MCF 10A (cell line): ENCODE data around the gene MRPL28. TPM values are rescaled to one million over a fixed set of nuclear protein-coding genes. Genes with fewer than 3 reads are reported as not detected.
A peak's percentile ranks its signal among the peaks of the same experiment; 100 is the strongest.
"Not testable (repeated sequence)": the region's sequence is repeated elsewhere in the genome, so short reads cannot be mapped to it uniquely, and the experiment has no call there.

Experiments used
- BruUV-seq: library from RNA; stranded (reverse); fragments of 400-500 nt; replicated peaks from 2 replicates; lab custom pipeline; 2021; lab: Mats Ljungman, UMichigan
- CTCF ChIA-PET: fragments of 300-600 bp; sonication (Branson Sonifier 250); formaldehyde crosslinking; extraction: SDS; loops from one replicate; lab custom pipeline; 2021; ENCODE audit warnings: antibody characterized with exemption, inconsistent platforms; lab: Yijun Ruan, JAX
- POLR2A ChIA-PET: fragments of 300-600, 350-650 bp; sonication (Branson Sonifier 250); formaldehyde crosslinking; extraction: SDS; loops from one replicate; lab custom pipeline; 2020; ENCODE audit warnings: antibody characterized with exemption, inconsistent platforms; lab: Yijun Ruan, JAX
- DNase-seq: peaks from one replicate; pipeline ENCODE4 v3.0.0-alpha.2; 2018; ENCODE audit not compliant: unreplicated experiment
- H3K27ac Mint-ChIP-seq: one replicate; pipeline ENCODE4 v1.8.0; 2022; ENCODE audit warnings: mild to moderate bottlenecking, low read depth, mixed read lengths; ENCODE audit not compliant: unreplicated experiment
- H3K27me3 Mint-ChIP-seq: one replicate; pipeline ENCODE4 v1.8.0; 2022; ENCODE audit warnings: mixed read lengths; ENCODE audit not compliant: insufficient read depth, unreplicated experiment
- H3K36me3 Mint-ChIP-seq: one replicate; pipeline ENCODE4 v1.8.0; 2022; ENCODE audit warnings: mild to moderate bottlenecking, moderate library complexity, mixed read lengths; ENCODE audit not compliant: insufficient read depth, unreplicated experiment
- H3K4me1 Mint-ChIP-seq: one replicate; pipeline ENCODE4 v1.8.0; 2022; ENCODE audit warnings: mixed read lengths; ENCODE audit not compliant: insufficient read depth, unreplicated experiment
- H3K4me3 Mint-ChIP-seq: one replicate; pipeline ENCODE4 v1.8.0; 2022; ENCODE audit warnings: mild to moderate bottlenecking, moderate library complexity, mixed read lengths; ENCODE audit not compliant: unreplicated experiment
- H3K9me3 Mint-ChIP-seq: one replicate; pipeline ENCODE4 v1.8.0; 2022; ENCODE audit warnings: mixed read lengths; ENCODE audit not compliant: unreplicated experiment
- intact Hi-C: fragments of 100-400 bp; cut with micrococcal nuclease; formaldehyde crosslinking; loops from 2 replicates; pipeline ENCODE4 v1.14.1; 2022
- total RNA-seq: library from RNA; stranded (reverse); gene quantifications from 2 replicates; pipeline ENCODE4 v1.2.3, GENCODE V29; 2022
- TF ChIP-seq, protein P1 (sequence below): fragments of 200-600 bp; IDR thresholded peaks from one replicate; pipeline ENCODE4 v1.8.0; 2022; ENCODE audit warnings: antibody characterized with exemption, mild to moderate bottlenecking; ENCODE audit not compliant: unreplicated experiment

Gene MRPL28
- total RNA-seq, 1 experiment from 2014 or later = 105 TPM

DNA sequence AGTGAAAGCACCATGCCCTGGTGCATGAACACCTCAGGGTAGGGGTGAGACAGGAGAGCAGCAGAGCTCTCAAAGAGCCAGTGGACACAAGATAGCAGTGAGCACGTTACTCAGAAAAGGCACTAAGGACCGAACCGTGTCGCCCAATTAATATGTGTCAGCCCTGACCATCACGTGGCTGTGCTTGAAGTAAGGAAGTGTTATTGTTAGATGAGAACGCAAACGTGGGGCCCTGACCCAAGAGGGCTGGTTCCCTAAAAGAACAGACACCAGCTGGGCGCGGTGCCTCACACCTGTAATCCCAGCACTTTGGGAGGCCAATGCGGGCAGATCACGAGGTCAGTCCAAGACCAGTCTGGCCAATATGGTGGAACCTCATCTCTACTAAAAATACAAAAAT lies 34.1 kb downstream of the MRPL28 start:
- peaks cover 15% of the 10 kb centered on the region for H3K4me1 Mint-ChIP-seq
- ChIA-PET POLR2A (no interaction called here), CTCF (interaction anchor here (1.4 kb wide), 1 partner anchor 26 kb away, joined by 4 read pairs; no protein-coding TSS in a partner anchor)
- H3K9me3 Mint-ChIP-seq = no peaks in the 10 kb centered on the region
- peaks cover 15% of the 10 kb centered on the region for H3K36me3 Mint-ChIP-seq
- H3K4me3 Mint-ChIP-seq = no peak overlapping the region
- intact Hi-C loops = no loop called here
- no peaks in the 10 kb centered on the region for H3K27me3 Mint-ChIP-seq
- TF ChIP-seq, protein P1, sequence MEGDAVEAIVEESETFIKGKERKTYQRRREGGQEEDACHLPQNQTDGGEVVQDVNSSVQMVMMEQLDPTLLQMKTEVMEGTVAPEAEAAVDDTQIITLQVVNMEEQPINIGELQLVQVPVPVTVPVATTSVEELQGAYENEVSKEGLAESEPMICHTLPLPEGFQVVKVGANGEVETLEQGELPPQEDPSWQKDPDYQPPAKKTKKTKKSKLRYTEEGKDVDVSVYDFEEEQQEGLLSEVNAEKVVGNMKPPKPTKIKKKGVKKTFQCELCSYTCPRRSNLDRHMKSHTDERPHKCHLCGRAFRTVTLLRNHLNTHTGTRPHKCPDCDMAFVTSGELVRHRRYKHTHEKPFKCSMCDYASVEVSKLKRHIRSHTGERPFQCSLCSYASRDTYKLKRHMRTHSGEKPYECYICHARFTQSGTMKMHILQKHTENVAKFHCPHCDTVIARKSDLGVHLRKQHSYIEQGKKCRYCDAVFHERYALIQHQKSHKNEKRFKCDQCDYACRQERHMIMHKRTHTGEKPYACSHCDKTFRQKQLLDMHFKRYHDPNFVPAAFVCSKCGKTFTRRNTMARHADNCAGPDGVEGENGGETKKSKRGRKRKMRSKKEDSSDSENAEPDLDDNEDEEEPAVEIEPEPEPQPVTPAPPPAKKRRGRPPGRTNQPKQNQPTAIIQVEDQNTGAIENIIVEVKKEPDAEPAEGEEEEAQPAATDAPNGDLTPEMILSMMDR = no peak
- H3K27ac Mint-ChIP-seq = peak overlapping the region; percentile 54
- no TSS peak for BruUV-seq
- DNase-seq = no peak

DNA sequence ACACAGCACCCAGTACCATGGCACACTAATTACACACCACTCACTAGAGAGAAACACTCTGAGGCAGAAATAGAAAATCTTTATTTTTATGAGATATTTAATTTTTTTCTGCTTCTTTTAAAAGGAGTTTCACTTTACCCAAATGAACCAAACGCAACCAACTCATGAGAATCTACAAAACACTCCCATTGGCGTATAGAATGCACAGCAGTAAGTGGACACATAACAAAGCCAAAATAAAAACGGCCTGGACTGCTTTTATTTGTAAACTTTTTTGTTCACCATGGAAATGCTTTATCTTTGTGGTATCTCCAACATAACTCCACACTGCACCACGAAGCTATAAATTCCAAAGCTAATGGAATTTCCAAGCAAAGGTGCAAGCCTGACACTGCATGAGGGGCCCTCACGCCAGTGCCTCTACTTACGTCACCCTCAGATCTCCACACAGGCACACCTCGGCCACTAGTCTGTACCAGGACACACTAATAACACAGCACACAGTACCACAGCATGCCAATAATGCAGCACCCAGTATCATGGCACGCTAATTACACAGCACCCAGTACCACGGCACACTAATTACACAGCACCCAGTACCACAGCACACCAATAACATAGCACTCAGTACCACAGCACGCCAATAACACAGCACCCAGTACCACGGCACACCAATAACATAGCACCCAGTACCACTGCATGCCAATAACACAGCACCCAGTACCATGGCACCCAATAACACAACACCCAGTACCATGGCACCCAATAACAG lies 35.3 kb downstream of the MRPL28 start:
- CTCF ChIA-PET = interaction anchor here (0.6 to 1.4 kb wide), 3 partner anchors 27 to 238 kb away, joined by 3 to 4 read pairs (median 4); no protein-coding TSS in a partner anchor
- intact Hi-C loops, H3K4me3 Mint-ChIP-seq, H3K9me3 Mint-ChIP-seq, H3K27me3 Mint-ChIP-seq, POLR2A ChIA-PET, BruUV-seq, H3K27ac Mint-ChIP-seq, DNase-seq: not testable (repeated sequence)
- H3K36me3 Mint-ChIP-seq = peaks cover 22% of the 10 kb centered on the region
- peaks cover 13% of the 10 kb centered on the region for H3K4me1 Mint-ChIP-seq

DNA sequence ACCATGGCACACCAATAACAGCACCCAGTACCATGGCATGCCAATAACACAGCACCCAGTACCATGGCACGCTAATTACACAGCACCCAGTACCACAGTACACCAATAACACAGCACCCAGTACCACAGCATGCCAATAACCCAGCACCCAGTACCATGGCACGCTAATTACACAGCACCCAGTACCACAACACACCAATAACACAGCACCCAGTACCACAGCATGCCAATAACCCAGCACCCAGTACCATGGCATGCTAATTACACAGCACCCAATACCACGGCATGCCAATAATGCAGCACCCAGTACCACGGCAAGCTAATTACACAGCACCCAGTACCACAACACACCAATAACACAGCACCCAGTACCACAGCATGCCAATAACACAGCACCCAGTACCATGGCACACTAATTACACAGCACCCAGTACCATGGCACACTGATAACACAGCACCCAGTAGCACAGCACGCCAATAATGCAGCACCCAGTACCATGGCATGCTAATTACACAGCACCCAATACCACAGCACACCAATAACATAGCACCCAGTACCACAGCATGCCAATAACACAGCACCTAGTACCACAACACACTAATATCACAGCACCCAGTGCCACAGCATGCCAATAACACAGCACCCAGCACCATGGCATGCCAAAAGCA lies 36.0 kb downstream of the MRPL28 start:
- H3K27me3 Mint-ChIP-seq, DNase-seq, H3K9me3 Mint-ChIP-seq, POLR2A ChIA-PET, H3K4me1 Mint-ChIP-seq, H3K27ac Mint-ChIP-seq, intact Hi-C loops, CTCF ChIA-PET, BruUV-seq, H3K4me3 Mint-ChIP-seq: not testable (repeated sequence)
- H3K36me3 Mint-ChIP-seq = peaks cover 23% of the 10 kb centered on the region

DNA sequence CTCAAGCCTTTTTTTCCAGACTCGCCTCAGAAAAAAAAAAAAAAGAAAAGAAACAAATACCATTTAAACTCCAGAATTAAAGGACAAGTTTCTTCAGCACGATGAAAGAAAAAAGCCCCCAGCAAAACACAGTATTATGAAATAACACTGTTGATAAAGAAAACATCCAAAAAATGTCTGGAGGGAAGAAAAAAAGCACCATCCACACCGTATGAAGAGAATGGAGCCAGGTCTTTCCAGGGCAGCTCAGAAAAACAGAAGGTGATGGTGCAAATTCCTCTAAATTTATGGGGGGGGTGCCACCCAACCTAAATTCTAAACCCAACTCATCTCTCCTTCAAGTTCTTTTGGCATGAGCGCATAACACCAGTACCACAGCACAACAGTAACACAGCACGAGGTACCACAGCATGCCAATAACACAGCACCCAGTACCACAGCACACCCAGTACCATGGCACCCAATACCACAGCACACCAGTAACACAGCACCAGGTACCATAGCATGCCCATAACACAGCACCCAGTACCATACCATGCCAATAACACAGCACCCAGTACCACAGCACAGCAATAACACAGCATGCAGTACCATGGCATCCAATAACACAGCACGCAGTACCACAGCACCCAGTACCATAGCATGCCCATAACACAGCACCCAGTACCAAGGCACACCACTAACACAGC lies 36.8 kb downstream of the MRPL28 start:
- DNase-seq = no peak
- ChIA-PET POLR2A (interaction anchor here (0.9 kb wide), 1 partner anchor 22 kb away, joined by 6 read pairs; no protein-coding TSS in a partner anchor), CTCF (no interaction called here)
- Mint-ChIP-seq H3K4me3 (no peak overlapping the region), H3K9me3 (no peaks in the 10 kb centered on the region), H3K27ac (no peak overlapping the region), H3K27me3 (no peaks in the 10 kb centered on the region), H3K36me3 (peaks cover 23% of the 10 kb centered on the region), H3K4me1 (peaks cover 9% of the 10 kb centered on the region)
- TF ChIP-seq, protein P1 = no peak
- no TSS peak for BruUV-seq
- intact Hi-C loops = no loop called here

DNA sequence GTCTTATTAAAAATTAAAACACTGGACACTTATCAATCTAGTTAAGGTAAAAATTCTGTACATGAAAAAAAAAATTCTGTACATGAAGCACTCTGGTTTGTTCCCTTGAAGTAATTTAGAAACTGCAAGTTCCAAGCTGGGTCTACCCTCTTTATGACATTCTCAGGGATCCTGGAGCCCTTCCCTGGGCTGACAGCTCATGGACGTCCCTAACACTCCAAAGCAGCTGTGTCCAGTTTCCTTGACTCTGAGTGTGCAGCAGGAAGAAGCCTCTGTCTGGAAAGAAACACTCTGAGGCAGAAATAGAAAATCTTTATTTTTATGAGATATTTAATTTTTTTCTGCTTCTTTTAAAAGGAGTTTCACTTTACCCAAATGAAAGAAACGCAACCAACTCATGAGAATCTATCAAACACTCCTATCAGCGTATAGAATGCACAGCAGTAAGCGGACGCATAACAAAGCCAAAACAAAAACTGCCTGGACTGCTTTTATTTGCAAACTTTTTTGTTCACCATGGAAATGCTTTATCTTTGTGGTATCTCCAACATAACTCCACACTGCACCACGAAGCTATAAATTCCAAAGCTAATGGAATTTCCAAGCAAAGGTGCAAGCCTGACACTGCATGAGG lies 39.0 kb downstream of the MRPL28 start:
- H3K4me1 Mint-ChIP-seq, BruUV-seq, CTCF ChIA-PET, H3K9me3 Mint-ChIP-seq, intact Hi-C loops, DNase-seq, H3K4me3 Mint-ChIP-seq, H3K27me3 Mint-ChIP-seq, H3K27ac Mint-ChIP-seq: not testable (repeated sequence)
- POLR2A ChIA-PET = interaction anchor here (1.0 kb wide), 2 partner anchors 15 to 31 kb away, joined by 3 read pairs; no protein-coding TSS in a partner anchor
- H3K36me3 Mint-ChIP-seq = peaks cover 23% of the 10 kb centered on the region
